ENCODE results near the gene OSMR. TPM values are rescaled to one million over a fixed set of nuclear protein-coding genes. Genes with fewer than 3 reads are reported as not detected.
A peak's percentile ranks its signal among the peaks of the same experiment; 100 is the strongest.
"Not testable (repeated sequence)": the region's sequence is repeated elsewhere in the genome, so short reads cannot be mapped to it uniquely, and the experiment has no call there.

OSMR gene
- polyA plus RNA-seq, 1 donor from 2014 or later = not detected

DNA sequence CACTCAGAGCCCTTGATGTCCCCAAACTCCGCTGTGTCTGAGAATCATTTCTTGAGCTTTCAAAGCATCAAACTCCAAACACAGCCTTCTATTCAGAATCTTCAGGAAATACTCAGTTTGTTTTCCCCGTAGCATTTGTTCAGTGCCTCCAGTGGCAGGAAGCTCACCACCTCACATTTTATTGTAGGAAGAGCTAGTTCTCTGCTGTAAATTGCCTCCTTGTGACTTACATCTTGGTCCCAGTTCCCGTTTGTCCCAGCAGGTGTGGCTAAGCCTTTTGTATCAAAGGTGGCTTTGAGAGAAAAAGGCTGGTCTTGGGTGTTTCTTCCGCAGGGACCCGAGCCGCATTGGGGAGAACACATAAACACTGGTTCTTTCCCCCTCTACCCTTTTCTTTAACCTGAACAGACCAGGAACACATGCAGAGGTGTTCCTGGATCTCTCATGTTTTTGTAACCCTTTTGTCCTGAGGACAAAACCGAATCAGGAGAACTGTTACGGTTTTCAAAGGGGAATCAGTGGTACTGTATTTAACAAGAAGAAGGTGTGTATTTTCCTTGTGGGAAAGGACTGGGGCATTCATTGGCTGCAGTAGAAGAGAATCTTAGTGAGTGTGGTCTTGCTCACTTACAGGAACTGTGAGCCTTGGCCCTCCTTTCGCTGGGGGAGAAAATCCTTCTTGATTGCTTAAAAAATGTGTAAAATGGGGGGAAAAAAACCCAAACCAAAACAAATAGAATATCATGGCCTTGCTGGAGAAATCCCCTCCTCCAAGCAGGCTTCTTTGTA lies 1.9 kb downstream of the OSMR start:
- Mint-ChIP-seq H3K27ac (no peak overlapping the region), H3K4me1 (peaks cover 0 to 5% (median 0%) of the 10 kb centered on the region in 3 donors), H3K9me3 (peaks cover 0 to 16% (median 7%) of the 10 kb centered on the region in 3 donors), H3K27me3 (peaks cover 42% of the 10 kb centered on the region), H3K4me3 (no peak overlapping the region), H3K36me3 (no peaks in the 10 kb centered on the region)

DNA sequence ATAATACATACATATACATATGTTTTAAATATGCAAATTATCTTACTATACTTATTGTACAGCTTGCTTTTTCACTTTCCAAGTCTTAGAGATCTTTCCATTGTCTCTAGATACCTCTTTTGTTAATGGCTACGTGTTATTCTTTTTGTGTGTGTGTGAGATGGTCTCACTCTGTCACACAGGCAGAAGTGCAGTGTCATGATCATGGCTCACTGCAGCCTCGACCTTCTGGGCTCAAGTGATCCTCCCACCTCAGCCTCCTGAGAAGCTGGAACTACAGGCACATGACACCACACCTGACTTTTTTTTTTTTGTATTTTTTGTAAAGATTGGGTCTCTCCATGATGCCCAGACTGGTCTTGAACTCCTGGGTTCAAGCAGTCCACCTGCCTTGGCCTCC lies 2.8 kb downstream of the OSMR start:
- peaks cover 0 to 5% (median 0%) of the 10 kb centered on the region in 3 donors for H3K4me1 Mint-ChIP-seq
- H3K9me3 Mint-ChIP-seq = peaks cover 0 to 16% (median 6%) of the 10 kb centered on the region in 3 donors
- no peak overlapping the region for H3K27ac Mint-ChIP-seq
- H3K36me3 Mint-ChIP-seq = no peaks in the 10 kb centered on the region
- H3K27me3 Mint-ChIP-seq = peaks cover 39% of the 10 kb centered on the region
- H3K4me3 Mint-ChIP-seq = no peak overlapping the region

DNA sequence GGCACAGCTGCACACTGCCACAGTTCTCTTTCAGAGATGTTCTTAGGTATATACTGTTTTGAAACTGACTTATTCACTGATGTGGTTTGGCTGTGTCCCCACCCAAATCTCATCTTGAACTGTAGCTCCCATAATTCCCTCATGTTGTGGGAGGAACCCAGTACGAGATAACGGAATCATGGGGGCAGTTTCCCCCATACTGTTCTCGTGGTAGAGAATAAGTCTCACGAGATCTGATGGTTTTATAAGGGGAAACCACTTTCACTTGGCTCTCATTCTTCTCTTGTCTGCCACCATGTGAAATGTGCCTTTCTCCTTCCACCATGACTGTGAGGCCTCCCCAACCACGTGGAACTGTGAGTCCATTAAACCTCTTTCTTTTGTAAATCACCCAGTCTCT lies 5.8 kb downstream of the OSMR start:
- not testable (repeated sequence) for H3K36me3 Mint-ChIP-seq, H3K4me1 Mint-ChIP-seq, H3K27ac Mint-ChIP-seq, H3K4me3 Mint-ChIP-seq
- peaks cover 22% of the 10 kb centered on the region for H3K27me3 Mint-ChIP-seq
- peaks cover 4 to 16% (median 6%) of the 10 kb centered on the region in 3 donors for H3K9me3 Mint-ChIP-seq

DNA sequence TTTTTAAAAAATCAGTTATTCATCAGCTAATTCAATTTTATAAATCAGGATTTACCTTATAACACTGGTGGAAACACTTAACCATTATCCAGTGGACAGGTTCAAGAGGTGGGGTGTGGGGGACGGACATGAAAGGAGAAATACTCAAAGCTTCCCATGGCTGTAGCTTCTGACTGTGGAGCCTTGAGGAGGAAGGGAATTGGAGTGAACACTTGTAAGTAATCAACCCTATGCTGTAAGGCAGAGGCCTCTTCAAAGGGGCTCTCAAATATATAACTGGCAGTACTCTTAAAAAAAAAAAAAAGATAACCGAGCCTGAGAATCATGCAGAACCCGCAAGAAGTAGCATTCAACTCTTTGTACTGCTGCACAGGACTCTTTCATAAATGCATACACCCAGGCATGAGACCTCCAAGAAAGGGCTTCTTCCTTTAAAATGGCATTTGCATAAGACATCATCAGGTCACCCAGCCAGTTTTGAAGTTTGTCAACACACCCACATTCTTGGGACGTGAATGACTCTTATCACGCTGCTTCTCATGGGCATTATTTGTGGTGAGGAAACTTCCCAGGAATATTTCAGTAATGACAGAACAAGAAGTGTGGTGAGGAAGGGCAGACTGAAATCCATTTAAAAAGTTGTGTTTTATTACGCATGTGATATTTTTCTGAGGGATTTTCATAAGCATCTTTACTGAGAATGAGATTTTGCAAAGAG lies 8.1 kb downstream of the OSMR start:
- H3K4me3 Mint-ChIP-seq = no peak overlapping the region
- no peak overlapping the region for H3K27ac Mint-ChIP-seq
- no peaks in the 10 kb centered on the region for H3K36me3 Mint-ChIP-seq
- peaks cover 4 to 15% (median 6%) of the 10 kb centered on the region in 3 donors for H3K9me3 Mint-ChIP-seq
- H3K27me3 Mint-ChIP-seq = peaks cover 4% of the 10 kb centered on the region
- H3K4me1 Mint-ChIP-seq = no peaks in the 10 kb centered on the region

DNA sequence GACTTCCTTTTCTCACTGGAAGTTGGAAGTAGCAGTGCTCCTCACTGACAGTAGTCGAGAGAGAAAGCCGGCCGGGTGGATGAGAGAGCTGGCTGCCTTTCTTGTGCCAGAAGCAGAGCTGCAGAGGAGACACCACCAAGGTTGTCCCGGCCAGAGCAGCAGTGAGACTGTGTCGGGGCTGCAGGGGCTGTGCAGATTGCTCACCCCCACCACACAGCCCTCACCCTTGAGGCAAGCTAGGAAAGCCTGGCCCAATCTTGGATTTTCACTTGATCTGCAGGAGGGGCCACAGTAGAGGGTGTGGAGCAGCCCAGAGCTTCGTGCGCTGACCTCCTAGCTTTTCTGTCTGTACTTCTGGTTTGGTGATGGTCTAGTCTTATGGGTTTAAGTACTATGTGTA lies 9.1 kb downstream of the OSMR start:
- no peak overlapping the region for H3K27ac Mint-ChIP-seq
- peaks cover 5% of the 10 kb centered on the region for H3K27me3 Mint-ChIP-seq
- H3K9me3 Mint-ChIP-seq = peaks cover 4 to 16% (median 4%) of the 10 kb centered on the region in 3 donors
- no peak overlapping the region for H3K4me3 Mint-ChIP-seq
- H3K4me1 Mint-ChIP-seq = no peaks in the 10 kb centered on the region
- H3K36me3 Mint-ChIP-seq = no peaks in the 10 kb centered on the region

DNA sequence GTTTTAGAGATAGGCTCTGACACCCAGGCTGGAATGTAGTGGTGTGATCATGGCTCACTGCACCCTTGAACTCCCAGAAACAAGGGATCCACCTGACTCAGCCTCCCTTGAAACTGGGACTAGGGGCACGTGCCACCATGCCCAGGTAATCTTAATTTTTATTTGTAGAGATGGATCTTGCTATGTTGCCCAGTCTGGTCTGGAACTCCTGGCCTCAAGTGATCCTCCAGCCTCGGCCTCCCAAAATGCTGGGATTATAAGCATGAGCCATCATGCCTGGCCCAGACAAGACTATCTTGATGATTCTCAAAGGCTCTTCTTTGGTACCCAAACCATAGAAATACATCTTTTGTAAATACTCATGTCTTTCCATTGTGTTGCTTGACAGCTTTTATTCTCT lies 10.8 kb downstream of the OSMR start:
- Mint-ChIP-seq H3K27ac (peak overlapping the region in 1 of 3 donors; percentile 39), H3K4me3 (no peak overlapping the region), H3K9me3 (peaks cover 2 to 10% (median 4%) of the 10 kb centered on the region in 3 donors), H3K4me1 (no peaks in the 10 kb centered on the region), H3K36me3 (no peaks in the 10 kb centered on the region), H3K27me3 (peaks cover 3% of the 10 kb centered on the region)

DNA sequence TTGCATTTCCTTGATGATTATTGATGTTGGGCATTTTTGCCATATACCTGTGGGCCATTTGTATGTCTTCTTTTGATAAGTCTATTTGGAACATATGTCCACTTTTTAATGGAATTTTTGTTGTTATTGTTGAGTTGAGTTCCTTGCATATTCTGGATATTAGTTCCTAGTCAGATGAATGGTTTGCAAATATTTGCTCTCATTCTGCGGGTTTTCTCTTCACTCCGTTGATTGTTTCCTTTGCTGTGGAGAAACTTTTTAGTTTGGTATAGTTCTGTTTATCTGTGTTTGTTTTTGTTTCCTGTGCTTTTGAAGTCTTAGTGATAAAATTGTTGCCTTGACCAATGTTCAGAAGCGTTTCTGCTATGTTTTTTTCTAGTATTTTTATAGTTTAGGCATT lies 13.0 kb downstream of the OSMR start:
- Mint-ChIP-seq H3K36me3 (no peaks in the 10 kb centered on the region), H3K4me3 (no peak overlapping the region), H3K4me1 (no peaks in the 10 kb centered on the region), H3K27me3 (peaks cover 3% of the 10 kb centered on the region), H3K9me3 (peaks cover 0 to 5% (median 5%) of the 10 kb centered on the region in 3 donors), H3K27ac (no peak overlapping the region)

DNA sequence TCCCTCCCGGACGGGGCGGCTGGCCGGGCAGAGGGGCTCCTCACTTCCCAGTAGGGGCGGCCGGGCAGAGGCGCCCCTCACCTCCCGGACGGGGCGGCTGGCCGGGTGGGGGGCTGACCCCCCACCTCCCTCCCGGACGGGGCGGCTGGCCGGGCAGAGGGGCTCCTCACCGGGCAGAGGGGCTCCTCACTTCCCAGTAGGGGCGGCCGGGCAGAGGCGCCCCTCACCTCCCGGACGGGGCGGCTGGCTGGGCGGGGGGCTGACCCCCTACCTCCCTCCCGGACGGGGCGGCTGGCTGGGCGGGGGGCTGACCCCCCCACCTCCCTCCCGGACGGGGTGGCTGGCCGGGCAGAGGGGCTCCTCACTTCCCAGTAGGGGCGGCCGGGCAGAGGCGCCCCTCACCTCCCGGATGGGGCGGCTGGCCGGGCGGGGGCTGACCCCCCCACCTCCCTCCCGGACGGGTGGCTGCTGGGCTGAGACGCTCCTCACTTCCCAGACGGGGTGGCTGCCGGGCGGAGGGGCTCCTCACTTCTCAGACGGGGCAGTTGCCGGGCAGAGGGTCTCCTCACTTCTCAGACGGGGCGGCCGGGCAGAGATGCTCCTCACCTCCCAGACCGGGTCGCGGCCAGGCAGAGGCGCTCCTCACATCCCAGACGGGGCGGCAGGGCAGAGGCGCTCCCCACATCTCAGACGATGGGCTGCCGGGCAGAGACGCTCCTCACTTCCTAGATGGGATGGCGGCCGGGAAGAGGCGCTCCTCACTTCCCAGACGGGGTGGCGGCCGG lies 16.4 kb downstream of the OSMR start:
- not testable (repeated sequence) for H3K27ac Mint-ChIP-seq, H3K4me3 Mint-ChIP-seq, H3K4me1 Mint-ChIP-seq, H3K36me3 Mint-ChIP-seq, H3K27me3 Mint-ChIP-seq
- H3K9me3 Mint-ChIP-seq = peaks cover 1 to 19% (median 12%) of the 10 kb centered on the region in 3 donors

DNA sequence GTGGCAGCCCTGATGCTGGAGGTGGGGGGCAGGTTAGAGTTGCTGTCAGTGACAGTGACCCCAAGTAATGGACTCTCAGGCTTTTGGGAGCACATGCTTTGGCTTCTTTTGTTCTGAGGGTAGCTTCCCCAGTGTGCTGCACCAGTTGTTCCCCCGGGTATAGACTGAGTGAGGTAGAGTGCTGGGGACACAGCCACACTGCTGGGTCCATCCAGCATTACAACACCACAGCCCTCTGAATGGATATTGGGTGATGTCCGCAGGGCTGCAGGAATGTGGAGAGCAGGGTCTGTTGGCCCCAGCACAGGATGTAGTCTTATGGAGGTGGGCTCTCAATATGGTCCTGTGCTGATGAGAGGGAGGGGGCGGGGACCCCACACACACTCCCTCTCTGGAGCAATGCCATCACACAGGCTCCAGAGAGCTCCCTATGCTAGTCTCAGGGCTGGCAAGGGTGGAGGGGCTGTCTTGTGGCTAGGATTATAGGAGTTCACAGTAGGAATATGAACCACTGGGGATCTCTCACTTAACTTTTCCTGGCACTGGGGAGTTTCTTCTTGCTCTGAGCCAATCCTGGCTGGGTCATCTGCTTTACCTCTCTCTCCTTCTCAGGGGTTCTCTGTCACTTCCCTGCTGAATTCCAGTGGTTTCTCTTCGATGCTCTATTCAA lies 20.7 kb downstream of the OSMR start:
- no peak overlapping the region for H3K4me3 Mint-ChIP-seq
- peak overlapping the region in 1 of 3 donors; percentile 79 for H3K27ac Mint-ChIP-seq
- H3K27me3 Mint-ChIP-seq = peaks cover 1% of the 10 kb centered on the region
- no peaks in the 10 kb centered on the region for H3K36me3 Mint-ChIP-seq
- peaks cover 1 to 26% (median 8%) of the 10 kb centered on the region in 3 donors for H3K9me3 Mint-ChIP-seq
- no peaks in the 10 kb centered on the region for H3K4me1 Mint-ChIP-seq

DNA sequence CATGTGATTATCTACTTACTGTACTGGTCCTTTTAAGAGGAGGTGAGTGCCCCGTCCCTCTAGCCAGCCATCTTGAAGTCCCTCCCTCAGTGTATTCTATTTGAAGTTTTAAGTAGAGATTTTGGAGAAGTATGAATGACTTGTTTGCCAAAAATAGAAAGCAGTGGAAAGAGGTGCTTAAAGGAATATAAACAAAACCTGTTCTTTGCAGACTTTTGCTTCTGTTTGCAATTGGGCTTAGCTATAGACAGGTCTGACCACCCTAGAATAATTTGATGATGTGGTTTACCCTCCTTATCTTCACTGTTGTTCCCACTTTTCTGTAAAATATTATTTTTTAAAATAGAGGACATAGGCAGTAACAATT lies 21.2 kb downstream of the OSMR start:
- no peaks in the 10 kb centered on the region for H3K4me1 Mint-ChIP-seq
- peaks cover 1 to 26% (median 8%) of the 10 kb centered on the region in 3 donors for H3K9me3 Mint-ChIP-seq
- no peak overlapping the region for H3K4me3 Mint-ChIP-seq
- peaks cover 1% of the 10 kb centered on the region for H3K27me3 Mint-ChIP-seq
- no peaks in the 10 kb centered on the region for H3K36me3 Mint-ChIP-seq
- no peak overlapping the region for H3K27ac Mint-ChIP-seq

DNA sequence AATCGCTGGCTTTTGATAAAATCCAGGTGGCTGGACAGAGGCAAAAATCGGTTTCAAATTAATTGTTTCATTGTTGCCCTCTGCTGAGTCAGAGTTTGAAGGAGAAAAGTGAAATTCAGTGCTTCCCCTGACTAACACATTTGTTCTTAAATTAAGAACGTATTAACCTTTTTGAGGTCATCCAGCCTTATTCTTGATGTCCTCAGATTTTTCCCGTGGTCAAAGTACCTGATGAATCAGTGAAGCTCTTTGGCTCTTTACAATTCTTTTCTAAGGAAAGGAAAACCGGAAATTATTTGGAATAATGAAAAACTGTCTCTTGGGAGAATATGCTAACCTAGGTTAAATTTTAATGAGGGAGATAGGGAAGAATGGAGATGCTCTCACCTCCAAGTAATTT lies 21.6 kb downstream of the OSMR start:
- no peak overlapping the region for H3K4me3 Mint-ChIP-seq
- no peaks in the 10 kb centered on the region for H3K4me1 Mint-ChIP-seq
- no peaks in the 10 kb centered on the region for H3K36me3 Mint-ChIP-seq
- peaks cover 1 to 26% (median 8%) of the 10 kb centered on the region in 3 donors for H3K9me3 Mint-ChIP-seq
- peaks cover 1% of the 10 kb centered on the region for H3K27me3 Mint-ChIP-seq
- no peak overlapping the region for H3K27ac Mint-ChIP-seq

DNA sequence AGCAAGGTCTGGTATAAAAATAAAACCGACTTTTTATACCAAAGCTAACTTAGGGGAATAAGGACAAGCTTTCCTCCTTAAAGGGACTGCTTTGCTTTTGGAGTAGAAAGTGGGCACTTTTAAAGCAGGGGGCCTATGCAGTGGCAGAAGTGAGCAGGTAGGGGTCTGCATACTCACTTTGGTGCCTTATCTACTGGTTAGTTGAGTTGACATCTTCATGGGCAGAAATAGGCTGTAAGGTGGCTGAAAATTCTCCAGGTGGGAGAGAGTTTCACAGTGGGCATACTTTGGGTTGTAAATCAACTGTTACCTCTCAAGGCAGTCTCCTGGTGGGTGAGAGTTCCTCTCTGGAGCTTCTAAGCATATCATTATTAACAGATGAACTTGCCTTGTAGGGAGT lies 24.8 kb downstream of the OSMR start:
- no peaks in the 10 kb centered on the region for H3K4me1 Mint-ChIP-seq
- H3K27me3 Mint-ChIP-seq = peaks cover 5% of the 10 kb centered on the region
- H3K27ac Mint-ChIP-seq = no peak overlapping the region

DNA sequence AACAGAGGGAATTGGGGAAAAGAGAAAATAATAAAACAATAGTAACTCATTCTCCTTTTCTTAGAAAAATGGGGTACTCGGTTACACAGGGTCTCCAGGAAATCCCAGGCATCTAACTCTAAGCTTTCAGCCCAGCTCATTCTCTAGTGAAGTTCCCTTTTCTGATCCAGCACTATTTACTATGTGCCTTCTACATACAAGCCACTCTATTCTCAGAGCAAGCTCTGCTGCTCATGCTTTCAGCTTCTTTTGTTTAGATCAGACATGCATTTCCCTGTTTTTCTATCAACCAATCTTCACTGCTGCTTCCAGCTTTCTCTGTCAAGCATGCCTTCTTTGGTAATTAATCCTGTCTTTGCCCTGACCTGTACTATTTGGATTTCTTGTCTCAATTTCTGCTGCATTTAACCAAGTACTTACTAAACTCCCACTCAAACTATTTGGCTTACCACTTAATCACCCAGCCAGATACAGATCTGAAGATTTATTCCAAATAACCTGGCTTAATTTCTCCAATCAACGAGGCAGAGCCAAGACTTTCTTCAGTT lies 25.3 kb downstream of the OSMR start:
- Mint-ChIP-seq H3K4me3 (no peak overlapping the region), H3K27me3 (peaks cover 5% of the 10 kb centered on the region), H3K27ac (no peak overlapping the region), H3K4me1 (no peaks in the 10 kb centered on the region), H3K9me3 (peaks cover 0 to 8% (median 0%) of the 10 kb centered on the region in 3 donors), H3K36me3 (no peaks in the 10 kb centered on the region)

More for the DNA sequence above, 24.8 kb downstream of the OSMR start:
- Mint-ChIP-seq H3K4me3 (no peak overlapping the region), H3K36me3 (no peaks in the 10 kb centered on the region), H3K9me3 (peaks cover 0 to 8% (median 0%) of the 10 kb centered on the region in 3 donors)

DNA sequence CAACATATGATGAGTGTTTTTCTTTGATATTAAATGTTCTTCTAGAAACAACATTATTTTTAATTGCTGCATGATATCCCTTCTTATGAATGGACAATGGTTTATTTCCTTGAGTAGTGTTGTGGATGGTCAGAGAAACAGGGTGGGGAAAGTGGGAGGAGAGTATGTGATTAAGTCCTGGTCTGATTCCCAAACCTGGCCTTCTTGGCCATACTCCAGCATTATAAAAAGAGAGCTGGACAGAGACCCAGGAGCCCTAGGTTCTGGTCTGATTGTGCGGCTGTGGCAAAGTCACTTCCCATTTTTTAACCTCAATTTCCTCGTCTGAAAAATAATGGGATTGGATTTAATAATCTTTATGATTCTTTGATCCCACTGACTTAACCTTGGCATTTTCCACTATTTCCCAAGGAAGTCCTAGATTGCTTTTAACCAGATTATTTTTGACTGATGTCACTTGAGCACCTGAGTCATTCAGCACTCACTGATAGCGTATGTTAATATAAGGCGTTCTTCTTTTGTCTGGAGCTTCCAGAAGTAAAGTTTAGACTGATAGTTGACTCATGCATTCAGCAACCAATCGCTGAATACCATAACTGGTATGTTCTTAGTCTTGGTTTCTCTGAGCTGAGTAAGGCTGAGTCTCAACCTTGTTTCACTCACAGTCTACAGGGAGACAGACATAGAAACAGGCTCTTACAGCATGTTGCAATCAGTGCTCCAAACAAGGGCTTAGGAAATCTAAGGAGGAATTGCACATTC lies 26.2 kb downstream of the OSMR start:
- Mint-ChIP-seq H3K9me3 (peaks cover 0 to 8% (median 0%) of the 10 kb centered on the region in 3 donors), H3K27ac (no peak overlapping the region), H3K4me1 (no peaks in the 10 kb centered on the region), H3K36me3 (no peaks in the 10 kb centered on the region), H3K27me3 (peaks cover 5% of the 10 kb centered on the region), H3K4me3 (no peak overlapping the region)
